GM13977 (cell line): ENCODE data around the gene RARA.

Experiments used
- DNase-seq: peaks from one replicate; pipeline ENCODE4 v3.0.0; 2012; ENCODE audit warnings: low spot score
- CTCF ChIP-seq: IDR thresholded peaks from 2 replicates; pipeline ENCODE4 v1.5.1; 2012; ENCODE audit warnings: mild to moderate bottlenecking, control low read depth; ENCODE audit not compliant: insufficient read depth; ENCODE audit errors: extremely low read depth, missing control alignments
- in situ Hi-C: fragments of 300-500 bp; cut with MboI; formaldehyde crosslinking; loops from one replicate; pipeline ENCODE4 v1.12.0; 2022; ENCODE audit warnings: low sequenced_read_pairs, low pct_unique_long_range_greater_than_20kb, mixed read lengths, inconsistent platforms; ENCODE audit not compliant: unreplicated experiment

Gene RARA

GRCh38 chr17:40287159-40287493 lies 21.9 kb upstream of the RARA start:
- in situ Hi-C loops: loop anchor here (10.0 kb wide), 1 partner anchor 82 kb away; no protein-coding TSS in a partner anchor
- DNase-seq: no peak
- TF ChIP-seq CTCF: no peak

GRCh38 chr17:40287494-40288369 lies 21.2 kb upstream of the RARA start, which contains the start of gene CDC6:
CDC6 (plus strand) TSS chr17:40287879; CDS start chr17:40289421, 1,542 bp downstream.
- no peak for TF ChIP-seq CTCF
- DNase-seq: peak; percentile 95
- in situ Hi-C loops: loop anchor here (10.0 kb wide), 1 partner anchor 83 kb away; no protein-coding TSS in a partner anchor

GRCh38 chr17:40290629-40291280 lies 18.2 kb upstream of the RARA start:
- no peak for DNase-seq
- in situ Hi-C loops: no loop called here
- peak; percentile 68 for TF ChIP-seq CTCF

GRCh38 chr17:40291281-40291664 lies 17.7 kb upstream of the RARA start:
- in situ Hi-C loops: no loop called here
- TF ChIP-seq CTCF: no peak
- no peak for DNase-seq

- DNase-seq: no peak
- in situ Hi-C loops: no loop called here
- no peak for TF ChIP-seq CTCF
Observed at GRCh38 chr17:40293363-40293762, 15.6 kb upstream of the RARA start.

GRCh38 chr17:40295488-40296436 lies 13.2 kb upstream of the RARA start:
- in situ Hi-C loops: no loop called here
- DNase-seq: no peak
- no peak for TF ChIP-seq CTCF
